Tibial artery (tissue), 4 donors: Measurements from ENCODE around the gene GGTLC1.

ENCODE experiments used
- DNase-seq, 2 donors: peaks; one replicate each; pipeline ENCODE4 v3.0.0-alpha.2; 2019
- H3K27ac ChIP-seq, 2 donors: fragments of 200-600 bp; sonication (generic) in 1 of 2; 1 replicate in 1 of 2; 2 replicates in 1 of 2; pipeline ENCODE4 v1.5.1; 2018 to 2019; ENCODE audit warnings: mild to moderate bottlenecking in 1 of 2
- H3K27me3 ChIP-seq, 2 donors: fragments of 200-600 bp; sonication (generic) in 1 of 2; one replicate each; pipeline versions ENCODE4 v1.5.1 to v1.6.0; 2016 to 2019
- H3K36me3 ChIP-seq, 3 donors: fragments of 200-600 bp; sonication (generic) in 2 of 3; one replicate each; pipeline ENCODE4 v1.5.1; 2016 to 2019; ENCODE audit warnings: mild to moderate bottlenecking in 2 of 3
- H3K4me1 ChIP-seq, 4 donors: fragments of 200-600 bp; sonication (generic) in 2 of 4; 1 replicate in 3 of 4; 2 replicates in 1 of 4; pipeline ENCODE4 v1.5.1; 2016 to 2019
- H3K4me3 ChIP-seq, 2 donors: fragments of 200-600 bp; sonication (generic) in 1 of 2; 1 replicate in 1 of 2; 2 replicates in 1 of 2; pipeline ENCODE4 v1.5.1; 2018 to 2019; ENCODE audit warnings: mild to moderate bottlenecking in 2 of 2
- H3K9me3 ChIP-seq, 3 donors: fragments of 200-600 bp; sonication (generic) in 1 of 3; one replicate each; pipeline ENCODE4 v1.5.1; 2016 to 2019
- CTCF ChIP-seq, 2 experiments: fragments of 200-600 bp in 1 of 2; fragments of 450-650 bp in 1 of 2; IDR thresholded peaks; one replicate each; pipeline ENCODE4 v1.5.1; 2017 to 2019; ENCODE audit warnings: antibody characterized with exemption in 2 of 2, mild to moderate bottlenecking in 1 of 2, moderate library complexity in 1 of 2
- intact Hi-C: fragments of 100-400 bp; cut with DNase I; formaldehyde crosslinking; loops from one replicate; pipeline ENCODE4 v1.15.0; 2023; ENCODE audit warnings: low total_unique reads

Gene GGTLC1

GRCh38 chr20:23946206-23946605 is 42.4 kb downstream of the GGTLC1 start:
- Histone ChIP-seq H3K27me3 (no peaks in the 10 kb centered on the region), H3K27ac (no peak overlapping the region), H3K9me3 (no peaks in the 10 kb centered on the region), H3K4me1 (no peaks in the 10 kb centered on the region), H3K4me3 (no peak overlapping the region), H3K36me3 (no peaks in the 10 kb centered on the region)
- DNase-seq: no peak
- intact Hi-C loops: no loop called here
- TF ChIP-seq CTCF (IDR thresholded peaks at IDR 0.05): no peak

GRCh38 chr20:23943304-23943703 is 45.3 kb downstream of the GGTLC1 start:
- no peak for TF ChIP-seq CTCF (IDR thresholded peaks at IDR 0.05)
- H3K4me1 ChIP-seq: no peaks in the 10 kb centered on the region
- H3K4me3 ChIP-seq: no peak overlapping the region
- DNase-seq: no peak
- H3K27me3 ChIP-seq: no peaks in the 10 kb centered on the region
- no peaks in the 10 kb centered on the region for H3K36me3 ChIP-seq
- H3K9me3 ChIP-seq: no peaks in the 10 kb centered on the region
- intact Hi-C loops: no loop called here
- H3K27ac ChIP-seq: no peak overlapping the region

GRCh38 chr20:23939641-23940040 is 48.9 kb downstream of the GGTLC1 start:
- TF ChIP-seq CTCF (IDR thresholded peaks at IDR 0.05): no peak
- no peak for DNase-seq
- no peak overlapping the region for H3K27ac ChIP-seq
- no peak overlapping the region for H3K4me3 ChIP-seq
- H3K36me3 ChIP-seq: no peaks in the 10 kb centered on the region
- H3K9me3 ChIP-seq: no peaks in the 10 kb centered on the region
- no peaks in the 10 kb centered on the region for H3K4me1 ChIP-seq
- intact Hi-C loops: no loop called here
- peaks cover 0 to 6% of the 10 kb centered on the region in 2 donors for H3K27me3 ChIP-seq

- Histone ChIP-seq H3K27me3 (peaks cover 0 to 6% of the 10 kb centered on the region in 2 donors), H3K9me3 (no peaks in the 10 kb centered on the region), H3K4me1 (no peaks in the 10 kb centered on the region), H3K4me3 (no peak overlapping the region), H3K27ac (no peak overlapping the region), H3K36me3 (no peaks in the 10 kb centered on the region)
- no peak for DNase-seq
- TF ChIP-seq CTCF (IDR thresholded peaks at IDR 0.05): no peak
- intact Hi-C loops: no loop called here
These were observed 49.5 kb downstream of the GGTLC1 start for GRCh38 chr20:23939063-23939462.

- Histone ChIP-seq H3K4me3 (no peak overlapping the region), H3K4me1 (no peaks in the 10 kb centered on the region), H3K9me3 (no peaks in the 10 kb centered on the region), H3K27me3 (peaks cover 0 to 6% of the 10 kb centered on the region in 2 donors), H3K36me3 (no peaks in the 10 kb centered on the region), H3K27ac (no peak overlapping the region)
- intact Hi-C loops: no loop called here
- DNase-seq: no peak
- no peak for TF ChIP-seq CTCF (IDR thresholded peaks at IDR 0.05)
These were observed 50.5 kb downstream of the GGTLC1 start for GRCh38 chr20:23938118-23938438.
